GM12891 (cell line): Measurements from ENCODE around the gene CHD9.

Source experiments
- POLR2A ChIP-seq: IDR thresholded peaks from 2 replicates; pipeline ENCODE4 v1.6.1; 2011; ENCODE audit warnings: low read depth, low read length, control low read depth
- POLR2AphosphoS5 ChIP-seq: IDR thresholded peaks from 2 replicates; pipeline ENCODE4 v1.6.1; 2011; ENCODE audit warnings: low read depth, low read length, control low read depth
- POU2F2 ChIP-seq: IDR thresholded peaks from 2 replicates; pipeline ENCODE4 v1.6.1; 2011; ENCODE audit warnings: low read depth, mild to moderate bottlenecking, control low read depth, low read length, moderate library complexity
- SPI1 ChIP-seq: IDR thresholded peaks from 2 replicates; pipeline ENCODE4 v1.6.1; 2011; ENCODE audit warnings: low read depth, low read length, control low read depth
- TAF1 ChIP-seq: IDR thresholded peaks from 2 replicates; pipeline ENCODE4 v1.6.1; 2011; ENCODE audit warnings: low read depth, low read length, control low read depth

GRCh38 chr16:53121661-53122060, 66.9 kb downstream of the CHD9 start:
- TF ChIP-seq POLR2A (no peak), POLR2AphosphoS5 (no peak), TAF1 (no peak), SPI1 (no peak), POU2F2 (no peak)
